MM.1S (cell line): ENCODE results near the gene CA5B.
"Not testable (repeated sequence)": the region's sequence is repeated elsewhere in the genome, so short reads cannot be mapped to it uniquely, and the experiment has no call there.

Source experiments
- EZH2 ChIP-seq: fragments of 300-600 bp; sonication (generic); optimal IDR thresholded peaks from 2 replicates; pipeline ENCODE3; 2017; ENCODE audit warnings: low read depth, mild to moderate bottlenecking, antibody characterized with exemption, low read length, mixed read lengths
- EZH2phosphoT487 ChIP-seq: fragments of 300-600 bp; sonication (generic); IDR thresholded peaks from 2 replicates; pipeline ENCODE4 v1.6.1; 2018; ENCODE audit warnings: antibody characterized with exemption, low read length
- TF ChIP-seq, protein P1 (sequence below): fragments of 300-600 bp; sonication (generic); IDR thresholded peaks from 2 replicates; pipeline ENCODE4 v1.5.1; 2016; ENCODE audit warnings: antibody characterized with exemption, low read length, mixed read lengths

DNA sequence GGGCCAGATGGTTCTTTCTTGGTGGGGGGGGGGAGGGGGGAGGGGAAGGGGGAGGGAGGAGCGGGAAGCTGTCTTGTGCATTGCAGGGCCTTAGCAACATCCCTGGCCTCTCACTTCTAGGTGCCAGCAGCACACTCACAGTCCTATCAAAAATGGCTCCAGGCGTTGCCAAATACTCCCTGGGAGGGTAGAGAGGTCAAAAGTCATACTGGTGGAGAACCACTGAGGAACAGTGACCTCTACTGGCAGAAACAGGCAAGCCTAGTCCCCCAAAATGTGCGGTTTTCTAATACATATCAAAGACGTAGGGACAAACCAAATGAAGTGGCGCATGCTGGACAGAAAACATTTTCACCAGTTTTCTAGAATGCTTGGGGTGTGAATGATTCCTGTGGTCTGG lies 34.3 kb upstream of the CA5B start:
- not testable (repeated sequence) for TF ChIP-seq EZH2phosphoT487, EZH2
- TF ChIP-seq, protein P1, sequence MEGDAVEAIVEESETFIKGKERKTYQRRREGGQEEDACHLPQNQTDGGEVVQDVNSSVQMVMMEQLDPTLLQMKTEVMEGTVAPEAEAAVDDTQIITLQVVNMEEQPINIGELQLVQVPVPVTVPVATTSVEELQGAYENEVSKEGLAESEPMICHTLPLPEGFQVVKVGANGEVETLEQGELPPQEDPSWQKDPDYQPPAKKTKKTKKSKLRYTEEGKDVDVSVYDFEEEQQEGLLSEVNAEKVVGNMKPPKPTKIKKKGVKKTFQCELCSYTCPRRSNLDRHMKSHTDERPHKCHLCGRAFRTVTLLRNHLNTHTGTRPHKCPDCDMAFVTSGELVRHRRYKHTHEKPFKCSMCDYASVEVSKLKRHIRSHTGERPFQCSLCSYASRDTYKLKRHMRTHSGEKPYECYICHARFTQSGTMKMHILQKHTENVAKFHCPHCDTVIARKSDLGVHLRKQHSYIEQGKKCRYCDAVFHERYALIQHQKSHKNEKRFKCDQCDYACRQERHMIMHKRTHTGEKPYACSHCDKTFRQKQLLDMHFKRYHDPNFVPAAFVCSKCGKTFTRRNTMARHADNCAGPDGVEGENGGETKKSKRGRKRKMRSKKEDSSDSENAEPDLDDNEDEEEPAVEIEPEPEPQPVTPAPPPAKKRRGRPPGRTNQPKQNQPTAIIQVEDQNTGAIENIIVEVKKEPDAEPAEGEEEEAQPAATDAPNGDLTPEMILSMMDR = not testable (repeated sequence)
